BLaER1 treated with 17β-estradiol and CSF1 and Interleukin-3, amounts not matched to agents 10 nM and 100 nM (cell line): Measurements from ENCODE around the gene APC2.

Source experiments
- H3K27ac ChIP-seq, 11 experiments: shearing (Covaris generic); formaldehyde crosslinking; 2 replicates each; pipeline ENCODE4 v1.8.1; 2022
- H3K27me3 ChIP-seq, 11 experiments: shearing (Covaris generic); formaldehyde crosslinking; 2 replicates each; pipeline ENCODE4 v1.8.1; 2022
- H3K36me3 ChIP-seq, 11 experiments: shearing (Covaris generic); formaldehyde crosslinking; 2 replicates each; pipeline ENCODE4 v1.8.1; 2022
- H3K4me1 ChIP-seq, 10 experiments: shearing (Covaris generic); formaldehyde crosslinking; 2 replicates each; pipeline ENCODE4 v1.8.1; 2022
- H3K4me2 ChIP-seq, 11 experiments: shearing (Covaris generic); formaldehyde crosslinking; 2 replicates each; pipeline ENCODE4 v1.8.1; 2022
- H3K4me3 ChIP-seq, 10 experiments: shearing (Covaris generic); formaldehyde crosslinking; 2 replicates each; pipeline ENCODE4 v1.8.1; 2022
- H3K9ac ChIP-seq, 11 experiments: shearing (Covaris generic); formaldehyde crosslinking; 2 replicates each; pipeline ENCODE4 v1.8.1; 2022
- H3K9me3 ChIP-seq, 11 experiments: shearing (Covaris generic); formaldehyde crosslinking; replicated peaks in 1 of 11; 2 replicates each; pipeline ENCODE4 v1.8.1; 2022
- H4K20me1 ChIP-seq, 11 experiments: shearing (Covaris generic); formaldehyde crosslinking; 2 replicates each; pipeline ENCODE4 v1.8.1; 2022
- Cebpa-rat ChIP-seq, 11 experiments: shearing (Covaris generic); IDR thresholded peaks; 2 replicates each; pipeline ENCODE4 v1.8.1; 2022

Gene APC2

DNA sequence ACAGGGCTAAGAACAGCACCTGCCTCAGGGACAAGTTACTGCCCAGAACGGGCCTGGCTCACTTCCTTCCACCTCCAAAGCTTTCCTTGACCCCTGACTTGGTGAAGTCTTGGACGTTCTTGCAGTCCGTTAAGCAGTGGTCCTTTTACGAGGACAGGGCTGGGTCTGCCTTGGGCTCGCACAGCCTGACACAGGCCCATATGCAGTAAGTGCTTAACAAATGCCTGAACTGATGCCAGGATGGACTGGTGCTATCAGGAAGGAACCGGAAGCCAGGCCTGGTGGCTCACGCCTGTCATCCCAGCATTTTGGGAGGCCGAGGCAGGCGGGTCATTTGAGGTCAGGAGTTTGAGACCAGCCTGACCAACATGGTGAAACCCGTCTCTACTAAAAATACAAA, 72.1 kb downstream of the APC2 start:
- Histone ChIP-seq H3K9me3 (0 out of 22 replicates have a peak, but pooled peaks cover 0 to 4% (median 0%) of the 10 kb centered on the region in 11 experiments), H3K36me3 (no peaks in the 10 kb centered on the region), H3K4me3 (no peak overlapping the region), H3K9ac (0 out of 22 replicates have a peak overlapping the region, but pooled peaks of 1 of the 11 experiments have one; percentile 33), H3K27ac (no peak overlapping the region), H3K4me1 (peaks cover 8 to 28% (median 21%) of the 10 kb centered on the region in 10 experiments), H3K4me2 (peak overlapping the region in 8 of 11 experiments; percentile 28 to 81 (median 70); a peak in 15 of 22 replicates), H3K27me3 (peaks cover 20 to 36% (median 30%) of the 10 kb centered on the region in 11 experiments; a peak in 20 of 22 replicates), H4K20me1 (peaks cover 0 to 15% (median 0%) of the 10 kb centered on the region in 11 experiments; a peak in 1 of 22 replicates)
- no peak for TF ChIP-seq Cebpa-rat (IDR thresholded peaks at IDR 0.05)

DNA sequence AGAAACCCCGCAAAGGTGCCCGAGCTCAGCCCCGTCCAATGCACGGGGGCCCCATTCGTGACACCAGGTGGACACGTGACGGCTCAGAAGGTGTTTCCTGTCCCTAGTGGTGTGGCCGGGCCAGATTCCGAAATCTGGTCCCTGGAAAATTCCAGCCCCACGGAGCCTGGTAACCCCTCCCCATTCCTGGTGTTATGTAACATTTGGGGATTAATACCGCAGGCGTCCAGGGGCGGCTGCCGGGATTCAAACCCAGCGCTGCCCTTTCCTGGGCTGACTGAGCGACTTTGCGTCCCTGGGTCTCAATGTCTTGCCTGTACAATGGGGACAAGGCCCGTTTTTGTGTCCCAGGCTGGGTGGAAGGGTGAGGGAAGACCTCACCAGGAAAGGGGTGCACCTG, 72.9 kb downstream of the APC2 start:
- no peak overlapping the region for H3K4me3 ChIP-seq
- no peak overlapping the region for H3K9ac ChIP-seq
- H4K20me1 ChIP-seq, result peaks cover 0 to 22% (median 0%) of the 10 kb centered on the region in 11 experiments; a peak in 2 of 22 replicates
- peaks cover 20 to 36% (median 30%) of the 10 kb centered on the region in 11 experiments; a peak in 20 of 22 replicates for H3K27me3 ChIP-seq
- 0 out of 22 replicates have a peak, but pooled peaks cover 0 to 4% (median 0%) of the 10 kb centered on the region in 11 experiments for H3K9me3 ChIP-seq
- no peaks in the 10 kb centered on the region for H3K36me3 ChIP-seq
- no peak overlapping the region; a peak in 1 of 22 replicates for H3K4me2 ChIP-seq
- H3K27ac ChIP-seq, result no peak overlapping the region
- no peak for TF ChIP-seq Cebpa-rat (IDR thresholded peaks at IDR 0.05)
- H3K4me1 ChIP-seq, result peaks cover 8 to 28% (median 21%) of the 10 kb centered on the region in 10 experiments
